Measurements from ENCODE around the gene ATAD5.
"Not testable (repeated sequence)": the region's sequence is repeated elsewhere in the genome, so short reads cannot be mapped to it uniquely, and the experiment has no call there.

ATAD5 gene

GRCh38 chr17:30915833-30916611 is 84.3 kb downstream of the ATAD5 start:
- DNase-seq (ENCODE audit: low spot score): no peak

GRCh38 chr17:30917050-30917449 is 85.3 kb downstream of the ATAD5 start:
- DNase-seq (ENCODE audit: low spot score): no peak

- DNase-seq (ENCODE audit: low spot score): no peak
Observed at GRCh38 chr17:30920282-30920681, 88.5 kb downstream of the ATAD5 start.

- DNase-seq (ENCODE audit: low spot score): no peak
Observed at GRCh38 chr17:30920683-30921543, 89.1 kb downstream of the ATAD5 start.

GRCh38 chr17:30921544-30922196 is 89.9 kb downstream of the ATAD5 start, which contains the start of gene ADAP2:
Gene ADAP2, plus strand, starts transcription at chr17:30921945. Its CDS starts 70 bp downstream, at chr17:30922015.
- DNase-seq (ENCODE audit: low spot score): no peak

DNA sequence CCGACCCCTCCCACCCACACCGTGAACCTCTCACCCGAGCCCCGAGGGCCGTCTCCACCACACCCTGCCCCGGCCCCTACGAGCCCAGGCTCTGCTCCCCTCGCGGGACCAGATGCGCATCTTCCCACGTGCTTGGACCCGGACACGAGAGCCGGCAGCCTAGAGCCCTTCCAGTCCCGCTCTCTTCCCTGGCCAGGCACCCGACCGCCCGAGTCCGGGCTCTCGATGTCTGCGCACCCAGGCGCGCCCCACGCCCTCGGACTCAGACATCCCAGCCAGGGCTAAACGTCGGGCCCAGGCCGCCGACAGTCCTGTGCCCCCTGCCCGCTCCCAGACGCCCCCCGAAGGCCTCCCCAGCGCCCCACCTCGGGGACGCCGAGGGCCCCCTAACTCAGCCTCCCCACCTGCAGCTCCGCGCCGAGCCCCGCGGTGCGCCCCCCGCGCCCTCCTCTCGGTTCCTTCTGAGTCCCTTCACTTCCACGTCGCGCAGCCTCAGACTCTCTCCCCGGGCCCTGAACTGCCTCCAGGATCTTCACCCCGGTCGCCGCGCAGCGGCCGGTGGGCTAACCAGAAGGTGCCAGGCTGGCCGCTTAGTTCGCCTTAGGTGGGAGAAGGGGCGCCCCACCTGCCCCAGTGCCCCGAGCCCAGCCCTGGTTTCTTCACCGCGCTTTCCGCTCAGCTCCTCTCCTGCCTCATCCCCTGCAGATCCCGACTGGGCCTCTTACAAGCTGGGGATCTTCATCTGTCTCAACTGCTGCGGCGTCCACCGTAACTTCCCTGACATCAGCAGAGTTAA is 90.7 kb downstream of the ATAD5 start:
- DNase-seq (ENCODE audit: low spot score): no peak

DNA sequence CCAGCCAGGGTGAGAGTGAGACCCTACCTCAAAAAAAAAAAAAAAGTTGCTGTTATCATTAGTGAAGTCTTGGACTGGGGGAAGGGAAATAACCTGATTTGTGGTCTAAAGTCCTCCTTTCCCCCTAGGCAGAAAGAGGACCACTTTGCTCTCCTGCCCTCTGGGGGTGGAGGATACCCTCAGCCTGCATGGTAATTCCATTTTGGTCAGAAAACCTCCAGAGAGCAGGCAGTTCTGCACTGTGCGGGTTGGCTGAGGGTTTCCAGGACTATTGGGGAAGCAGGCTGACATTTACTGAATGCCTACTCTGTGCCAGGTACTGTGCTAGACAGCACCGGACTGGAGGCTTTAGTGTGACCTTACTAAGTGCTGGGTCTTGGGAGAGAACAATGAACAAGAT is 92.6 kb downstream of the ATAD5 start:
- no peak for DNase-seq (ENCODE audit: low spot score)

- DNase-seq (ENCODE audit: low spot score): no peak
Observed at GRCh38 chr17:30926516-30926915, 94.8 kb downstream of the ATAD5 start.

GRCh38 chr17:30927756-30928155 is 96.0 kb downstream of the ATAD5 start:
- DNase-seq (ENCODE audit: low spot score): no peak

- no peak for DNase-seq (ENCODE audit: low spot score)
Observed at GRCh38 chr17:30928584-30928983, 96.8 kb downstream of the ATAD5 start.

DNA sequence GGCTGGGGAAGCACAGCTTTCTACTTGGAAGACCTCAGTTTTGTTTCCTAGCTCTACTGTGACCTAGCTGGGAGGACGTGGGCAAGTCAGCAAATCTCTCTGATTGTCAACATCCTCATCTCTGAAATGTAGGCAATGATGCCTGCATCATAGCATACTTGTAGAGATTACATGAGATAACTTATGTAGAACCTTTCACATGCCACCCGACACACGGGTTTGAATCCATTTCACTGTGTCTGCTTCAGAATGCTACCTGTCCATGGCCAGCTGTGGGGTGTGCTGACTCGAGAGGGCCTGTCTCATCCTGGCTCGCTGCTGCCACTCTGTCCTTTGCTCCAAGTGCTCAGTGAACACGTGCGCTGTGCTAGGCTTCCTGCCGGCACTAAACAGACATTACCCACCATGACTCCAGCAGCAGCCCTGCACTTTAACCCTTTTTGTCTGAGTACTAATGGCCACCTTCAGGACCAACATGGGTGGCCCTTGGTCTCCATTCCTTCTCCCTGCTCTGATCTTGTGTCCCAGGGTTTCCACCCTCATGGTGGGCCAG is 97.4 kb downstream of the ATAD5 start:
- no peak for DNase-seq (ENCODE audit: low spot score)

DNA sequence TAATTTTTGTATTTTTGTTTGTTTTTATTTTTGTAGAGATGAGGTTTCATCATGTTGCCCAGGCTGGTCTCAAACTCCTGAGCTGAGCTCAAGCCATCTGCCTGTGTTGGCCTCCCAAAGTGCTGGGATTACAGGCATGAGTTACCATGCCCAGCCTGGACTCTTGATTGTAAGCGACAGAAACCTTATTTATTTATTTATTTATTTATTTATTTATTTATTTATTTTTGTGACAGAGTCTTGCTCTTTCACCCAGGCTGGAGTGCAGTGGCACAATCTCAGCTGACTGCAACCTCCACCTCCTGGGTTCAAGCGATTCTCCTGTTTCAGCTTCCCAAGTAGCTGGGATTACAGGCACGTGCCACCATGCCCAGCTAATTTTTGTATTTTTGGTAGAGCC is 98.1 kb downstream of the ATAD5 start:
- not testable (repeated sequence) for DNase-seq (ENCODE audit: low spot score)

GRCh38 chr17:30930495-30930894 is 98.7 kb downstream of the ATAD5 start:
- DNase-seq (ENCODE audit: low spot score): no peak

- DNase-seq (ENCODE audit: low spot score): not testable (repeated sequence)
Observed at GRCh38 chr17:30931582-30931981, 99.8 kb downstream of the ATAD5 start.

DNA sequence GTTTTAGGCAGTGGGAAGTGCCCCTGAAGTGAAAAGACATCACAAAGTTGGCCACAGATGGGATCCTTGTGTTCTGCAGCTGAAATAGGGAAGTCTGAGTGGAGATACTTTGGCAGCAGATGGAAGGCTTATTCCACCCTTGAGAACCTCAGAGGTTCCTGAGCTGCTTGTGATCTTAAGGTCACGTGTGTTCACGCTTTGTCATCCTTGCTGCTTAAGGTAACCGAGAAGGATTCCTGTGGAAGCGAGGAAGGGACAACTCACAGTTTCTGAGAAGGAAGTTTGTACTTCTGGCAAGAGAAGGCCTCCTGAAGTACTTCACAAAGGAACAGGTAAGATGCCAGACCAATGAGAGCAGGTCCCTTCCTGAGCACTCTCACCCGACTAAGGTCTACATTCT is 102.2 kb downstream of the ATAD5 start:
- DNase-seq (ENCODE audit: low spot score): no peak

DNA sequence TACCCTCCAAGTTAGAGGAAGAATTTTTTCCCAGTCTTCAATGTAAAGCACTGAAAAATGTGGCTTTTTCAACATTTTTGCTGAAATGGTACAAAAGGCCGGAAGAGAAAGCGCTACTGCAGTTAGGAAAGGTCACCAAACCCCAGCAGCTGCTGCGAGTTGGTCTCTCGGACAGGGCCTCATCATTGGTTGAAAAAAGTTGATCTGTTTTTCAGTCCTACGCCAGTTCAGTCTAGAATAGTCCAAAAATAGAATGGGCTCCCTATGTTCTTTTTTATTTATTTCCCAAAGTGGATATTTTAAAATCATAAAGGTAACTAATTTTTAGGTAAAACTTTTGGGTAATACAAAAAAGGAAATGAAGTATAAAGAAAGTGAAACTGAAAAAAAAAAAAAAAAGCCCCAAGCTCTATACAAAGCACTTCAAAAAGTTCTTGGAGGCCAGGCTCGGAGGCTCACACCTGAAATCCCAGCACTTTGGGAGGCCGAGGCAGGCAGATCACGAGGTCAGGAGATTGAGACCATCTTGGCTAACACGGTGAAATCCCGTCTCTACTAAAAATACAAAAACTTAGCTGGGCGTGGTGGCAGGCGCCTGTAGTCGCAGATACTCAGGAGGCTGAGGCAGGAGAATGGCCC is 107.4 kb downstream of the ATAD5 start:
- DNase-seq (ENCODE audit: low spot score): no peak

- DNase-seq (ENCODE audit: low spot score): no peak
Observed at GRCh38 chr17:30942308-30943079, 110.7 kb downstream of the ATAD5 start.

All from hematopoietic multipotent progenitor cell treated with erythropoietin and hydrocortisone succinate and interleukin-3 and kit ligand, for 15 days (in vitro differentiated cells).